Measurements from ENCODE around the gene RSPH6A.
A peak's percentile ranks its signal among the peaks of the same experiment; 100 is the strongest.

RSPH6A gene

DNA sequence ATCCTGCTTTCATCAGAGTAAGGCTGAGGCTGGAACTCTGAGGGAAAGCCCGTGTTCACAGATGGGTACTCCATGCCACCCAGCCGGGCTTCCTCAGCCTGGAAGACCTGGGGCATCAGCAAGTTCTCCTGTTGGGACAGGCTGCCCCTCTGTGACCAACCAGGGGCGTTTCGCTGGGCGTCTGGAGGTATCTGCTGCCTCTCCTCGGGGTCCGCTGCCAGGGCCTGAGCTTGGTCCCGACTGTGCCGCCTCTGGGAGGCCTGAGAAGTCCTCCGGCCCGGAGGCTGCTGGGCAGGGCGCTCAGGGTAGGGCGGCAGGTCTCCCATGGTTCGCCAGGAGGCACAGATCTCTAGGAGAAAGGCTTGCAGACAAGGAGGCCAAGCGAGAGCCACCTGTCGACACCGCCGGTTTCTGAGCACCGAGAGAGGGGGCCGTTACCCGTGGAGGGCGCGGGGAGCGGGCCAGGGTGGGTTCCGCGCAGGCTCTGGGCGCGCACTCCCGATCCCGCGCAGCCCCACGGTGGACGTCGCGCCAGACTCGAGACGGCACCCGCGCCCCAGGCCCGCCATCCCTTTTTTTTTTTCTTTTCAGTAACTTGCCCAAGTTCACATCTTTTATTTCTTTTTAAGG lies at the start of gene RSPH6A:
Gene RSPH6A, minus strand, starts transcription at position 458 of the 630 bp plus-strand sequence. Its CDS starts 132 bp downstream, at position 326.
- DNase-seq: no peak

DNA sequence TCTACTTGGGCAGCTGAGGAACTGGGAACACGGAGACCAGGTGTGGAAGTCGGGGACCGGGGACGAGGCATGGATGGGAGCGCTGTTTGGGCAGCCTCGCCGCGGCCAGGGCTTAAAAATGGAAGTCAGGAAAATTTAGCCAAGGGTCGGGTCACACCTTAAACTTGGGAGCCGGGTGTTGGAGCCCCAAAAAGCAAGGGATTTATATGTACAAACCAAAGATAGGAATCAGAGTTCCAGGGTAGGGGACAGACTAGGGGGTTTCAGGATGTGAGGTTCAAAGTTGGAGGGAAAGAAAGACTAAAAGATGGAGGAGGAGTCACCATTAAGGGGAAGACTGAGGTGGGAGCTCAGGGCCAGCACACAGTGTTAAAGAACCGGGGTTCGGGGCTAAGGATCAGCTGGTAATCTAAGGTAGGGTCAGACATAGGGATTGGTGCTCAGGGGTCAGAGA lies 49.5 kb upstream of the RSPH6A start:
- no peak for DNase-seq

DNA sequence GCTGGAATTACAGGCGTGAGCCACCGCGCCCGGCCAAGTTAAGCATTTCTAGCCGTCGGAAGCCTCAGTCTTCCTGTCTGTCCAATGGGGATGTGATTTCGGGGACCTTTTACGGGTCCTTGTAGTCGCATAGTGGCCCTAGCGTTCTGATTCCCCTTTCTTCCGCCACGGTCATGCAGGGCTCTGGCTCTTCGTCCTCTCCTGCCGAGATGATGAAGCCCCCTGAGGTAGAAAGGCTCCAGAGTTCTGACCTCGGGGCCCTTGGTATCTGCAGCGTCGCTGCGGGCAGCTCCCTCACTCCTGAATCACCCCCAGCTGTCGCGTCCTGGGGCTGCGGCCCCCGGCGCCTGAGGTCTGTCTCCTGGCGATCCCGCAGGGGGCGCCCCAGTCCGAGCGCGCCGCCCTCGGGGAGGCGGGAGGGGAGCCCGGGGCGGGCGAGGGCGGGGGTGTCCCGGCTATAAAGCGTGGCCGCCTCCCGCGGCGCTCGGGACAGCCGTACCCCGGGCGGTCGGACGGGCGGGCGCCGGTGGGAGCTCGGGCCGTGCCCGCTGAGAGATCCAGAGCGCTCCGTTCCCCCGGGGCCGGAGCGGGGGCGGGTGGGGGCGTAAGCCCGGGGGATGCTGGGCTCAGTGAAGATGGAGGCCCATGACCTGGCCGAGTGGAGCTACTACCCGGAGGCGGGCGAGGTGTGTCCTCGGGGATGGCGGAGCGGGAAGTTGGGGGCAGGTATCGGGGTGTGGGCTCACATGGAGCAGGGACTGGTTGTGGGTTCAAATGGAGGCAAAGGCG lies 48.9 kb upstream of the RSPH6A start, which contains the start of gene FOXA3:
Gene FOXA3, plus strand, starts transcription at position 487 of the 789 bp plus-strand sequence. Its CDS starts 131 bp downstream, at position 618.
- DNase-seq: no peak

DNA sequence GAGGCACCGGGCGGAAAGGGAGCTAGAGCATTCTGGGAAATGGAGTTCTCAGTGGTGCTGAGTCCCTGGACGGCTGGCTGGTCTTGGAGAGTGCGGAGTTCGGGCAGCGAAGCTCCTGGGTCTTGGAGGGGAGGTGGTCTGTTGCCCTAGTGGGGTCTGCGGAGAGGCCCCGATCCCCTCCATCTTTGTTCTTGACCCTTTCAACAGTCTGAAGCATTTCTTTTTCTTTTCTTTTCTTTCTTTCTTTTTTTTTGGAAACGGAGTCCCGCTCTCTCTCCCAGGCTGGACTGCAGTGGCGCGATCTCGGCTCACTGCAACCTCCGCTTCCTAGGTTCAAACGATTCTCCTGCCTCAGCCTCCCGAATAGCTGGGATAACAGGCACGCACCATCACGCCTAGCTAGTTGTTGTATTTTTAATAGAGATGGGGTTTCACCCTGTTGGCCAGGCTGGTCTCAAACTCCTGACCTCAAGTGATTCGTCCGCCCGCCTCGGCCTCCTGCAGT lies 48.3 kb upstream of the RSPH6A start:
- DNase-seq: no peak

DNA sequence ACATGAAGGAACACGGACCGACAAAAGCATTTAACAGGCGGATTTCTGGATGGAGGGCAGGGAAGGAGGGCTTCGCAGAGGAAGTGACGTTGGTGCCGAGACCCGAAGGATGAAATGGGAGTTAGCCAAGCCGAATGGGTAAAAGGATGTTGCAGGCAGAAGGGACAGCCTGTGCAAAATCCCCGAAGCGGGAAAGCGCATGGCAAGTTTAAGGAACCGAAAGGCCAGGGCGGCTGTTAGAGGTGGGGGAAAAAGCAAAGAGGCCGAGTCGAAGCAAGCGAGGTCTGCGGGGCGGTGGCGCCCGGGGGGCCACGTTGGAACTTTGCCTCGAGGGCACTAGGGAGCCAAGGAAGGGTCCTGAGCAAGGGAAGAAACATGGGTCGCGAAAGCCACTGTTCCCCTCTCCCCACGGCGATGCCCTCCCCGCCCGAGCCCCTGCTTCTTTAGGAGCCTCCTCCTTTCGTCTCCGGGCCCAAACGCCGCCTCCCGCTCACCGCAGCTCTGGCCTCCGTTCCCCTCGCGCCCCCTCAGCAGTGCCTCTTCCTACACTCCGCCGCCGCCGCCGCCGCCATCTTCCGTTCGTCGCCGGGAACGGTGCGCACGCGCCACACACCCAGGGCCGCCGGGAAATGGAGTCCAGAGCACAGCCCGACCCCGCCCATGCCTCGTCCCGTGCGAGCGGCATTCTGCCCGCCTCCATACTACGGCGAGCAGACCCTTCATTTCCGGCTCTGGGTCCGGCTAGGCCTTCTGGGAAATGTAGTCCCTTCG lies 47.6 kb upstream of the RSPH6A start, which contains the start of gene SYMPK:
Gene SYMPK, minus strand, starts transcription at position 584 of the 771 bp plus-strand sequence. CDS start 8,652 bp downstream, outside the sequence.
- peak; percentile 98 for DNase-seq

DNA sequence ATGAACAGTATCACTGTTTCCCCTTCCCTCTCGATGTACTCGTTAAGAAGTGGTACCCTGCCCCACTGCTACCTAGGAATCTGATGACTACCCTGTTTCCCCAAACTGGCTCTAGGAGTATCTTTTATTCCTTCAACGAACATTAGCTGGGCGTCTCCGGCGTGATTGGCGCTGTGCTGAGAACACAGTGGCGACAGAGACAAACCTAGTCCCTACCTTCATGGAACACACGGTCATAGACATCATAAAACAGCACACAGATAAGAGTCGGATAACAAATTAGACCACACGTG lies 47.1 kb upstream of the RSPH6A start:
- no peak for DNase-seq

DNA sequence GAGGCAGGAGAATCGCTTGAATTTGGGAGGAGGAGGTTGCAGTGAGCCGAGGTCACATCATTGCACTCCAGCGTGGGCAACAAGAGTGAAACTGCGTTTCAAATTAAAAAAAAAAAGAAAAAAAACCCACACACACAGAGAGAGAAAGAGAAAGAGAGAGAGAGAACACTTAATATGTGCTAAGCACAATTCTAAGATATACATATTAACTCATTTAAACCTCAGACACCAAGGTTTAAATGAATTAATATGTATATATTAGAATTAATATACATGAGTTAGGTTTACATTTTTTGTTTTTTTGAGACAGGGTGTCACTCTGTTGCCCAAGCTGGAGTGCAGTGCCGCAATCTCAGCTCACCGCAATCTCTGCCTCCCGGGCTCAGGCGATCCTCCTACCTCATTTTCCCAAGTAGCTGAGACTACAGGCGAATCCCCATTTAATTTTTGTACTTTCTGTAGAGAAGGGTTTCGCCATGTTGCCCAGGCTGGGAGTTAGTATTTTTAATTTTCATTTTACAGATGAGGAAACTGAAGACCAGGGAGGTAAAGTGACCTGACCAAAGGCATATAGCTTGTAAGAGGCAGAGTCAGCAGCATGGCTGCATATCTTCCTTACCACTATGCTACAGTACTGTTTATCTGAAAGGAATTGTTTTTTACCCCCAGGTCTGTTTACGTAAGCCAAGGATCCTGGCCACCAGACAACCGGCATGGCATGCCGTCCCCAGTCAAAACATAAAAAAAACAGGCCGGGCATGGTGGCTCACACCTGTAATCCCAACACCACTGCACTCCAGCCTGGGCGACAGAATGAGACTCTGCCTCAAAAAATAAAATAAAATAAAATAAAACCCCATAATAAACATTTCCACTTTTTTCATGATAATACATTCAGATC lies 45.5 kb upstream of the RSPH6A start:
- no peak for DNase-seq

DNA sequence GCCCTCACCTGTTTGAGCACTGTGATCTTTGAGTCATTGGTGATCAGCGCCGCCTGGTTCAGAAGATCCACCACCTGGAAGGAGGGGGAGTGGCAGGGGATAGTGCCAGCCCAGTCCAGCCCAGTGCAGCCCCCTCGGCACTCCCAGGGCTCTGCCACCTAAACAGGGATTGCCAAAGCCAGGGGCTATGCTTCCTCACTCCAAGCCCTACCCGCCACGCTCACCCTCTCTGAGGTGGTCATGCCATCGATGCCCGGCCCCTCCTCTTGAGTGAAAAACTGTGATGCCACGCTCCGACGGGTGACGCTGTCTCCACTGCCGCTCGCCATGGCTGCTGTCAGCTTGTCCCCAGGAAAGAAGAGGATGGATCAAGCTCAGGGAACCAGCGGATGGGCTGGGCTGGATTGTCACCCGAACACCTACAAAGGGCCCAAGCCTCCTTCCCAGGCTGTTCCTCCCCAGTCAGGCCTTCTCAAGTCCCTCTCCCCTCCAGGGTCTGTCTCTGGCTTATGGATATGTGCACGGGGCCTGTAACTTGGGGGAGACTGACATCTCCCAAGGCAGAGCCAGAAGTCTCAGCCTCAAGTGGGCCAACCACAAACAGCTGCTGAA lies 39.2 kb upstream of the RSPH6A start:
- no peak for DNase-seq

DNA sequence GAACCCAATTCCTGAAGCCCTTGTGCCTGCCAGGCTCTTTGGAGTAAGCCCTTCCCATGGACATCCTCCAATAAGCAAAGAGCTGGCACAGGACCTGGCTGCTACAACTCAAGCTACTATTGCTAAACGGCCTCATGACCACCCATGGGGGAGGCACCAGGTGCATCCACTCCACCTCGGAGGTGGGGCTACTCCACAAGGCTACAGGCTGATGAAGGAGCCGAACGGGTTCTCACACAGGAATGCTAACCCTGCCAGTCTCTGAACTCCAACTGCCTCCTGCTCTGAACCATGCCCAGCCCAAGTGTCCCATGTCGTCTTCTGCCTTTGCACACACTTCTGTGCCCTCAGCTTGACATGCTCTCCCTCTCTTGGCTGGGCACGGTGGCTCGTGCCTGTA lies 37.9 kb upstream of the RSPH6A start:
- DNase-seq: no peak

DNA sequence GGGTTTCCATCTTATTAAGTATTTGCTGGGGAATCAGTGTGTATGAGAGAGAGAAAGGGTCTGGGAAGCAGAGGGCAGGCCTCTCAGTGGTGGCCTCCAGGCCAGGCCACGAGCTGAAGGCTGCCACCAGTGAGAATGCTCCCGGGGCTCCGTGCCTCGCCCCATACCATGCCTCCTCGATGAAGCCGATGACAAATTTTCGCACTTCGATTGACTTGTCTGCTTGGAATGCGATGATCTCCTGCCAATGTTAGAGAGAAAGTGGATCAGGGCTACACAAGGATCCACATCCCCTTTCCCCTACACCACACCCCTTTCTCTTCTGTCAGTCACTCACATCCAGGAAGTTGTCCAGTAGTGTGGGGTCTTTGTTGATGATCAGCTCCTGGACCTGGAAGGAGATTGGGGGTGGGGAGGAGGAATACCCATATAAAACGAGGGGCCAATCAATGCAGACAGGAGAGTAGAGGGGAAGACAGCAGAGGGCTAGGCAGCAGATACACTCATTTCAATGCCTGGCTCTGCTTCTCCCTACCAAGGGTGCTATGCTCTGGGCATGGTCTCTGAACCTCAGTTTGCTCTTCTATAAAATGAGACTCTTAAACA lies 37.1 kb upstream of the RSPH6A start:
- DNase-seq: no peak

DNA sequence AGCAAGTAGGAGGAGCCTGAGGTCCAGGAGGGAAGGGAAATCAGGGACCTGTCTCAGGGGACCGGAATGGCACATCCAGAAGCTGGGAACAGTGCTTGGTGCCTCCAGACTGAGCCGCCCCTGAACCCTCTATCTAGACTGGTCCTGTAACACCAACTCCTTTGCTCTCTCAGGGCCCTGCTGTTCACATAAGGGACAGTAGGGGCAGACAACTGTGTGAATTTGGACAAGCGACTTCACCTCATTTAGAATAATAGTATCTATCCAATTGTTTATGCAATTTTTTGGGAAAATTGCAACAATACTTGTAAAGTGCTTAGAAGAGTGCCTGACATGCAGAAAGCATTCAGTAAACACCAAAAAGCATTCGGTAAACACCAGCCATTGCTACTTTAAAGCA lies 33.8 kb upstream of the RSPH6A start:
- DNase-seq: no peak

DNA sequence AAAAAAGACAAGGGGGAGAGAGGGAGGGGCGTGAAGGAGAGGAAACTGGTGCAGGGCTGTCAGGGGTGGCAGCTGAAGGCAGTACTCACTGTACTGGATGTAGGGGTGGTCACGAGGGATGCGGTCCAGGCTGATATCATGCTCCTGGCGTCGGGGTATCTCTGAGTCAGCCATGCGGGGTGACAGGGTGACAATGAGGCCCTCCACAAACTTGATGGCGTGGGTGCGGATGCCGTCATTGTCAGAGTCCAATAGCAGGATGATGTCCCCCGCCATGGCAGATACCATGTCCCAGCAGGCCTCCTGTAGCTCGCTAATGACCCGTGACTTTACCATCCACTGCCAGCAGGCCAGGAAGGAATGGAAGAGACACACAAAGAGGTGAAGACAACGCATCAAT lies 32.6 kb upstream of the RSPH6A start:
- no peak for DNase-seq

DNA sequence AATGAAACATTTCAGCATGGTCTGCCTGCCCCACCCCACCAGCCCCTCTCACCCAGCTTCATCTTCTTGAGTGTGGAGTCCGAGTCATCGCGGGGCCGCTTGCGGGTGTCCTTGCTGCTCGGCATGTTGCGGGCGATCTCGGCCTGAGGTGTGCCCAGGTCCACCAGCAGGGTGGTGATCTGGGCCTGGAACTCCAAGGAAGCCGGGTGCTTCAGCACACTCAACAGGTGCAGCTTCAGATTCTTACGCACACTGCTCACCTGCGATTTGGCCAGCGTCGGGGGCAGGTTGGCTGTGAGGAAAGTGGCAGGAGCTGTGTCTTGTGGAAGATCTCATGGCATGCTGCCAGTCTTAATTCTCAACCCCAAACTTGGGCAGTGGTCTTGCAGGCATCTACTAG lies 27.1 kb upstream of the RSPH6A start:
- no peak for DNase-seq

DNA sequence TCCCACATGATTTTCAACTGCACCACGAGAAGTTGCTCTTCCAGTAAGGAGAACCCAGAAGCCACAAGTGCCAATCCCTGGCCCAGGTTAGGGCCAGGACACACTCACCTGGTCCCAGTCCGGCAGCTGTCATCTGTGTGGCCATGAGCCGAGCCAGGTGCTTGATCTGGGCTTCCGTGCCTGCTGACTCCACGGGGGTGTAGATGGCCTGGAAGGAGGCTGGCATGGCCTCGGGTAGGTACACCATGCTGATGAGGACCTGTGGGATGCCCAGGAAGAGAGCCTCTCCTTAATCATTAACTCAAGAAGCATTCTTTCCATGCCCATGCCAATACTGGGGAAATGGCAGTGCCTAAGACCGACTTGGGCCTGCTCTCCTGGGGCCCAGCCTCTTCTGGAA lies 19.9 kb upstream of the RSPH6A start:
- DNase-seq: no peak

DNA sequence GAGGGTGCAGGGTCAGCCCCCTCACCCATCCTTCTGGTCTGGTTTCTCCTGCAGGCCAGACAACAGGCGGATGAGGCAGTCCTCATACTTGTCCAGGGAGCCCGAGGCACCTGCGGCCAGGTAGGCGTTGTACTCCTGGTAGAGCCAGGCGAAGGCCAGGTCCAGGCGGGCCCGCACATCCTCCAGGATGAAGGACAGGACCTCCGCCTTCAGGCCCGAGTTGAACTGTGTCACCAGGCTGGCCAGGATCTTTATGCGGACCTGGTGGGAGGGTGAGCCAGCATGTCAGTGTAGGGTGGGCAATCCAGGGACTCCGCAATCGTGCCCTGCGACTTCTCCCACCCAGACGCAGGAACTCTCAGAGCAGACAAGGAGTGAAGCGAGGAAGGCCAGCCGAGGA lies 13.8 kb upstream of the RSPH6A start:
- DNase-seq: no peak

DNA sequence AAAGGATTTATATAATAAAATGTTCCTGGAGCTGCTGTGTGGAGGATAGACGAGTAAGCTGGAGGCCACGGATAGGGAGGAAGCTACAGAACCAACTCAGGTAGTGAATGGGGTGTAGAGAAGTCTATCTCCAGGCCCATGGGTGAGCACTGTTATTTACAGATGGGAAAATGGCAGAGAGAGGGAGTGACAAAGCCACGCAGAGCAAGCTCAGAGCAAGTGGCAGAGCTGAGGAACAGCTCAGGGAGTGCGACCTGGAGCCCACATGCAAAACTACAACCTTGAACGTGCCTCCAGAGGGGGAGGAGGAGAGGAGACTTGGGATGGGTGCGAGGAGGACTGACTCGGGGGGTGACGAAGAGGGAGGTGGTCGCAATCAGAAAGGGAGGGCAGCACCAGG lies 13.4 kb upstream of the RSPH6A start:
- no peak for DNase-seq

DNA sequence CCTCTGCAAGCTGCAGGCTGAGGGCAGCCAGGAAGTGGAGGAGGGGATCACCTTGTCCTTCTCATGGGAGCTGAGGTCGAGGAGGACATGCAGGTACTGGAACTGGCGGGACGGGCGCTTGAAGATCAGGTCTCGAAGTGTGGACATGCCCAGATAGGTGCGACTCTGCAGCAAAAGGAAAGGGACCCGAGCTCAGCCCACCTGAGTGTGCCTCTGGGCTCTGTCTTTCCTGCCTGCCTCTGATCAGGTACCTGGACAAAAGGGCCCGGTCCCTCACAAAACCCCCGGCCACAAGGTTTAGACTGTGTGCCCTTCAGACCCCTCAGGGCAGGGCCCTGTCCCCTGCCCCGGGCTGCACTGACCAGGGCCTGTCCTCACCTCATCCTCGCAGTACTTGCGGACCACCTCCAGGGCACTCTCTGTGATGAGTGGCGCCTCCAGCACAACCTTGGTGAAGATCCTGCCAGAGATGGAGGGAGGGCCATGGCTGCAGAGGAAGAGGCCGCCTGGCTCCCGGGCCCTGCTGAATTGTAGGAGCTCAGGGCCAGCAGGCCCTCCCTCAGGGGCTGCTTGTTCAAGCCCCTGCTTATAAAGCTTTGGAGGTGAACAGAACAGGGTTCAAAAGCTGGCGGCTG lies 12.5 kb upstream of the RSPH6A start:
- no peak for DNase-seq

DNA sequence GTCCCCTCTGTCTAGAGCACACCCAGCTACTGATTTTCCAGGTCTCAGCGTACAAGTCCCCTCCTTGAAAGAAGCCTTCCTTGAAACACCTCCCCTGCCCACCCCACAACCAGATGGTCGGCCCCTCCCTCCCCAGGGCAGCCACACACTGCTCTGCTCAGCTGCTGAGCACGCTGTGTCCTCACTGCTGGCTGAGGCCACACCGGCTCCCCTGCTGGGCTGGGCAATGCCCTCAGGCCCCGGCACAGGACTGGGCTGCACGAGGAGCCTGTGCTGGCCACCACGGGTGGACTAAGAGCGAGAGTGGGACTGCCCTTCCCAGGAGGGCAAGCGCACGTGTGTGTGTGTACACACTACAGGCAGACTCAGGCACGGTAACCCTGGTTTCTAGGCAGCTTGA lies 11.8 kb upstream of the RSPH6A start:
- DNase-seq: no peak

DNA sequence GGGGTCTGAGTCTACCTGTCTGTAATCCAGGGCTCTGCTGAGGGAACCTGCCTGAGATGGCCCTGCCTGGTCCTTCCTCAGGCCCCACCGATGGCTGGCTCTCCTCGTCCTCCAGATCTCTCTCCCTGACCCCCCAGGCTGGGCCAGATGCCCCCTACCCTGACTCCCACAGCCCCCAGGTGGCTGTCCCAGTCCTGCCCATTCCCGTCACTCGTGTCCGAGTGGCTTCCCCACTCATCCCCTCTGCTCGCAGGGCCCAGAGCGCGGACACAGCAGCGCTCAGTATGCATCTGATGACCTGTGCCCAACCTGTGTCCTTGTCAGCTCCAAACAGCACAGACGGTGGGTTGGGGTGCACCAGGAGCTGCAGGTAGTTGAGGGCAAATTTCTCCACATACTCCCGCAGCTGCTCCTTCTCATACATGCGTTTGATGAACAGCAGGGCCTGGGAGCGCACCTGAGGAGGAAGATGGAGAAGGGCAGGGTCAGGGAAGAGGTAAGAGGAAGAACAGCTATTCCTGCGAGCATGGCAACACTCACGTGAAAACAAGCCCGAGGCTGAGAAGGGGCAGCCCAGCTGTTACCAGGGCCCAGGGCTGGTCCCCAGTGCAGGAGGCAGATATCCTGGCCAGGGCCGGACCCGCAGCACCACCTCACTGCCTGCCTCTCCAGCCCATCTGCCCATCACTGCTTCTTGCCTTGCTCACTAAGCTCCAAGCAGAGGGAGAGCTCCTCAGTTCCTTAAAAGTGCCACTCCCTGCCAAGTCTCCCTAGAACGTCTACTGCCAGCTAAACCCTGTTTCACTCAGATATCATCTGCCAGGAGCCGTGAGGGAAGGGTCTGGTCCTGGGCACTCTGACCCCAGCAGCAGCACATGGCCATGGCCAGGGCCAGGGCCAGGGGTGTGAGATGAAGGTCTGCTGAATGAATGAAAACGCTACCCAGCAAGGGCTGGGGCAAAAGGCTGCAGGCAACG lies 11.1 kb upstream of the RSPH6A start:
- no peak for DNase-seq

DNA sequence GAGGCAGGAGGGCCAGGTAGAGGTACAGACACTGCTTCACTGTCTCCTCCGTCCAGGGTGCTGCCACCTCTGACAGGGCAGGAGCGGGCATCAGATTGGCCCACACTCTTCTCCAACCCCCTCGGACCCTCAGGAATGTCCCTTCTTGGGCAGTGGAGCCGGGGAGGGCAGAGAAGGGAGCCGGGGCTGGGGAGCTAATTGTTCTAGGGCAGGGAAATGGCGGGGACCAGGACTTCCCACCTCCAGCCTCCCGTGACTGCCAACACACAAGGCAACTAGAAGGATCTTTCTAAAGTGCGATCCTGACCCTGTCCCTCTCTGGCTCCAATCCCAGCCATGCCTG lies 10.1 kb upstream of the RSPH6A start:
- DNase-seq: no peak

Data from GDM1 (cell line).